Superior temporal gyrus (tissue), 1 donor: ENCODE measurements around the gene SETBP1.

ENCODE experiments used
- DNase-seq: peaks from one replicate; pipeline ENCODE4 v3.0.0-alpha.2; 2016; ENCODE audit errors: extremely low spot score

The SETBP1 gene

DNA sequence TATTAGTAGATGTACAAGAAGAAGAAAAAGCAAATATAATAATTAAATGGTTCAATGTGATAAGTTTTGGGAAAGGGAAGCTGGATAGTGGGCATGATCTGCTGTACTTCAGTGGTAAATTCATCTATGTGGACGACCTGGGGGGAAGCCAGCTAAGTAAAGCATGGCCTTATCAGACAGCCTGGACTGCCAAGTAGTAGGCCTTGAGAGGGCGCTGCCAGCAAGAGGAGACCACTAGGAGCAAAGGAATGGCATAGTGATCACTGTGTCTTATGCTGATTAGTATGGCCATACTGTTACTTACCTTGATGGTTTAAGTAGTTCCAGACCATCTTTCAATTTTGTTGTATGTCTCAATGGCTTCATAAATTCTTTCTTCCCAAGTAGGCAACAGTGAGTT lies 287.6 kb downstream of the SETBP1 start:
- no peak for DNase-seq

GRCh38 chr18:44969214-44969795 lies 288.6 kb downstream of the SETBP1 start:
- no peak for DNase-seq

GRCh38 chr18:44973282-44973681 lies 292.6 kb downstream of the SETBP1 start:
- DNase-seq = no peak

- DNase-seq = no peak
These were observed 293.5 kb downstream of the SETBP1 start for GRCh38 chr18:44974174-44974573.

DNA sequence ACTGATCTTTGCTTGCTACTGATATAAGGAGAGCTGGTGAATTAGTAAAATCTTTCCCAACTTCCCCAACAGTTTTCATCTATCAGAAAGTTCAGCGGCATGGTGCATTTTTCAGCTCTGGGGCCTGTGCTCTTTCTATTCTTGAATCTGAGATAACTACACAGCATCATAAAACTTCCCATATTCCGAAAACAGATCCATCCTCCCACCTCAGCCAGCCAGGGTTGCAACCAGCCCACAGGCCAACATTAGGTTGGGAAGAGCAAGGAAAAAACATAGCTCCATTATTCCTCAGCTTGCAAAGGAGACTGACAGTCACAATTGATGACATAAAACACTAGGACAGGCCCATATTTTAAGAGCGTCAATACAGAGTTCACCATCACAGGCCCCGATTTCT lies 297.2 kb downstream of the SETBP1 start:
- no peak for DNase-seq

DNA sequence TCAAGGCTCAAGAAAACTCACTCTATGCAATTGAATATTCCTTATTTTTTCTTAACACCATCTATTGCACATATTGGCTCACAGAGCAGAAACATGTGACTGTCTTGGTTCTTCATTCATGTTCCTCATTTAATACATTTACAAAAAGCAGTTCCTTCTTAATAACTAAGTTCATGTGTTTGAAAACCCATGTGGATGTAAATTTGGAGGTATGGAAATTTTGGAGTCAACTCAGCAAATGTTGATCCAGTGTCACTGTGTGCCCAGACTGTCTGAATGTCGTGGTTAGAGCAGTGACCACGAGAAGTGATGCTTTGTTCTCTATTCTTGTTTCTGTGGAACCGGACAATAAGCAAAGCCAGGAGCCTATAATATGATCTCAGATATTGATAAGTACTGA lies 299.1 kb downstream of the SETBP1 start:
- no peak for DNase-seq

DNA sequence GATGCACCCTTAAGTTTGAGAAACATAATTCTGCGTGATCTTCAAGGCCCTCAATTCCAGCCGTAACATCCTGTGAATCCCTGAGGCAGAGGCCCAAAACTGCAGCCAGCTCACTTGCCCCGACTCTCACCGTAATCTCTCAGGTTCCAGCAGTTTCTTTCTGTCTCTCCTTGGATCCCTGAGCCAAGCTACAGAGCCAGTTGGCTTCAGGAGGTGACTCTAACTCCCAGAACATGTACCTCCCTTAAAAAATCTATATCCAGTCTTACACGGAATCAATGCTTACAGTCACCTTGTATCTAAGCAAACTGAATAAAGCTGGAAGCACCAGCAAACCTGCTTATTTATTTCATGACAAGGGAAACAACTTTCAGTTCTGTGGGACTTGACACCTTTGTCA lies 300.4 kb downstream of the SETBP1 start:
- DNase-seq = no peak

DNA sequence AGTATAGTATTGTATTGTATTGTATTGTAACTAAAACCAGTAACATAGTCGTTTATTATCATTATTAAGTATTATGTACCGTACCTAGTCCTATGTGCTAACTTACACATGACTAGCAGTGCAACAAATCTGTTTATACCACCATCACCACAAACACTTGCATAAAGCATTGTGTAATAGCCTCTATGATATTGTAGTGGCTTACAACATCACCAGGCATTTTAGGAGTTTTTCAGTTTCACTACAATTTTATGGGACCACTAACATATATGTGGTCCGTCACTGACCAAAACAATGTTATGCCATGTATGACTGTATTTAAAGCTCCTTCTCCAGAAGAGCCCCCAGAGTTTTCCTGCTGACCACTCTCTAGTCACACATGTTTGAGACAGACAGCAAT lies 306.2 kb downstream of the SETBP1 start:
- DNase-seq = no peak

DNA sequence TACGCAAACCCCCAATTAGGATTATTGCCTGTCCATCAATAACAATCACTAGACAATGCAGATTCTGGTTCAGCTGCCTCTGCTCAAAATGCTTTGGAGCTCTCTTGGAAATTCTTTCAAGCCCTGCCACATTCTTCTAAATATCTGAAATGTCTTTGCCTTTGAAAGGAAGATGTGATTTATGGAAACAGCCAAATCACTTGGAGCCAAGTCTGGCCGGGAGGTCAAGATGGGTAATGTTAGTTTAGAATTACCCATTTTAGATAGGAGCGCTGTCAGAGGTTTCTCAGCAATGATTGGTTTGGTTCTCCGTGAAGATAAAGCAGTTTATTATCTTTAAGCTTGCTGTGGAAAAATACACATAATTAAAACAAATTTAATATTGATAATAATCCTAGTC lies 306.7 kb downstream of the SETBP1 start:
- DNase-seq = no peak

DNA sequence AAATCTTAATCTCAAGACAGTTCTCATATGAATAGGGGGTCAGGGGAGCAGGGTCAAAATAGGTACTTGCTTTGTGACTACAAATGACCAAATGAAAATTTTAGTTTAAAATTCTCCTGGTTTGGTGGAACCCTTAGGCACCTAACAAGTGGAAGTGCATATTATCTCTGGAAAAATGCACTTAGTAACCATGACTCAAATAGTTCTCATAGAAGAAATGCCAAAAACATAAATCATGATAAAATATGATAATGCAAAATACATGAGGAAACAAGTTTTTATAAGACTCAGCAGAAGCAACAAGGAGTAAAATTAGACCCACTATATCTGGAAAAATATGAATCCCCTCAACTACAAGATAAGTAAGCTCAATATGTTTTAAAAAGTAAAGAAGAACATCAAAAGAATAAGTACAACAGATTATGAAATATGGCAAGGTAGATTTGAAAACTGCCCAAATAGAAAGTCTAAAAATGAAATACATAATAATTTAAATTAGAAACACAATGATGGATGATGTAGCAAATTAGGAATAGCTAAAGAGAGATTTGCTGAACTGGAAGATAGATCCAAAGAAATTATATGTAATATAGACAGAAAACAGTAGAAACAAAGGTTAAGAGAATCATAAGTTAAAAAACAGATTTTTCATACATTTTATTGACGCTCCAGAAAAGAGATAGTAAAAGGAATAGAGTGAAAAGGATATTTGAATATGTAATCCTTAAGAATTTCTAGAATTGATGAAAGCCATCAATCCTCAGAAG lies 308.3 kb downstream of the SETBP1 start:
- DNase-seq = no peak

- DNase-seq = no peak
These were observed 315.6 kb downstream of the SETBP1 start for GRCh38 chr18:44996261-44996660.

DNA sequence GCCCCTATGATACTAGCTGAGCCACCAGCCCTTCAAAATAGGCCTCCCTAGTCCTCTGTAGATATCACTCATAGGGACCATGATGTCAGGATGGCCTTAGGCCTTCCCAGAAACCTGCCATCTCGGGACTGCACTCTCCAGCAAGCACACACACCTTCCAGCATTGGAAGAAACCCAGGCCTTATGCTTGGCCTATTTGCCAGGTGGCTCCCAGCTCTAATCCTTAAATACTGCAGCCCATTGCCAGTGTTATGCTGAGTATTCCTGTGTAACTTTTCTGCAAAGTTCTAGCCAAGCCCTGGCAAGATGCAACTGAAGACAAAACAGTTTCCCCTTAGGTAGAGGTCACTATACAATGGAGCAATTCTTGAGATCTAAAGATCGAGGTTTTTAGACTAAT lies 316.5 kb downstream of the SETBP1 start:
- DNase-seq = no peak

DNA sequence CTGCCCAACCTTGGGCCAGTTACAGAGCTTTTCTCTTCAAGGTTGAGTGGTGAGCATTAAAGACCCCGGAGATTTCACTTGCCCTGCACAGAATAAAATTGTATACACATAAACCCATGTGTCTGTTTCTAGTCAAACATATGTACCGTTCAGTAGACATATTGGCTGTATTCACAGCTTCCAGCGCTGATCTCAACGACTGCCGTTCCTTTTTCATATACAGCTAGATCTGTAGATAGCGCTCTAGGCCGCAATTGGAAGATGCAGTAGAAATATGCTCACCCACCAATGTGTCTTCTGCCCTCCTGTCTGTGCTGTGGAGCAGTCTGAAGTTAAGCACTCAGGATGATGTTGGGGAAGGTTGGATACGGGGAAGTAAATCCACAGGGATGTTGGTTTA lies 317.7 kb downstream of the SETBP1 start:
- no peak for DNase-seq

DNA sequence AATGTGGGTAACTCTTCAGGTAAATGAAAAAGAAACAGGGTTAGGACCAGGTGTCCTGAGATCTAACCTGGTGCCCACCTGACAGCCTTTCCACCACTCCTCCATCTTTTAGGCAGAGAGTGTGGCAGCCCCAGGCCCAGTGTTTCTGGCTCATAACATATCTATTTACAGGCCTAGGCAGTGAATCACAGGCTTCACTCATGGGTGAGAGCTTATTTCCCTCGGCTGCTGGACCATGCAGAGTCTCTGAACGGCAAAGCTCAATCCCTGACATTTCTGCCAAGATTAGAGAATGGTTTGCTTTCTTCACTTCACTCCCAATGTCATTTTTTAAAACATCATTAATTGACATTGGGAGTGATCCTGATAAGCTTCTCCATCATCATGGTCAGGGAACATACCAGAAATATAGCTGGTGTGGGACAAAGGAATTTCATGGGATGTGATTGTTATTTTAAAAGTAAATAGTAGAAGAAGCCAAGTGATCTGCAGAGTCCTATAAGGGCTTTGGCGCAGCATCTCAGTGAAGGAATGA lies 323.9 kb downstream of the SETBP1 start:
- no peak for DNase-seq

GRCh38 chr18:45006934-45007333 lies 326.2 kb downstream of the SETBP1 start:
- DNase-seq = no peak

DNA sequence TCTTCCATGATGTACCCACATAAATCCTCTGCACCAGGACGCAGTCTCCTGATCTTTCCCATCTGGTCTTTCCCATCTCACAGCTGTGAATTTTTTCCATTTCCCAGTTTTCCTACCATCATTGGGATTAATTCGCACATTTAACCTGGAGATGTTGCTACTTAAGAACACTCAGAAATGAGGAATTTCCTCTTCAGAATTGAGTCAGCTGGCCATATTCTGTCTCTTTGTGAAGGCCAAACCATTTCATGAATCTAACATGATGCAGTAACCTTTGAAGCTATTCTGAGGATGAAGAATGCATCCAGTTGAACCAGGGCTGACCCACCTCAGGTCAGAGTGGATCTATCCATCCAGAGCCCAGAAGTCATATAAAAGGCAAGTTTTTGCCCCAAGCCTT lies 326.8 kb downstream of the SETBP1 start:
- DNase-seq = no peak

- DNase-seq = no peak
These were observed 328.2 kb downstream of the SETBP1 start for GRCh38 chr18:45008694-45009413.

GRCh38 chr18:45009756-45010155 lies 329.1 kb downstream of the SETBP1 start:
- no peak for DNase-seq

- DNase-seq = no peak
These were observed 331.6 kb downstream of the SETBP1 start for GRCh38 chr18:45012286-45012685.

DNA sequence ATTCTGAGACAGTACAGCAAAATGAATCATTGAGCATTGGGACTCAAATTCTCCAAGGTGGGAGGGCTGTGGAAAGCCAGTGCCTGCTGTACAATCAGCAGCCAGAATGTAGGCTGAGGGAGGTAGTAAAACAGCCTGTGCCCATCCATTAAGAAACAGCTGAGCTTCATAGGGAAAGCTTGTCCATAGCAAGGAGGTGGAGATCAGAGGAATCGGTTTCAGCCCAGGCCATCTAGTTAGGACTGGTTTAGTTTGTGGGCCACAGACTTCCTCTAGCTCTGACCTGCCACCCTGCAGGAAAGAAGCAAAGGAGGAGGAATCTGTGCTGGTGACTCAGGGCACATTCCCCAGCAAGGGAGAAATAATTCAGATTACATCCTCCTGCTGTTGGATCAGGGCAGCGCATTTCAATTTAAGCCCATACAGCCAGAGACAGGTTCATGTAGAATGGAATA lies 333.4 kb downstream of the SETBP1 start:
- peak; percentile 49 for DNase-seq

GRCh38 chr18:45015788-45016128 lies 335.1 kb downstream of the SETBP1 start:
- DNase-seq = peak; percentile 36

DNA sequence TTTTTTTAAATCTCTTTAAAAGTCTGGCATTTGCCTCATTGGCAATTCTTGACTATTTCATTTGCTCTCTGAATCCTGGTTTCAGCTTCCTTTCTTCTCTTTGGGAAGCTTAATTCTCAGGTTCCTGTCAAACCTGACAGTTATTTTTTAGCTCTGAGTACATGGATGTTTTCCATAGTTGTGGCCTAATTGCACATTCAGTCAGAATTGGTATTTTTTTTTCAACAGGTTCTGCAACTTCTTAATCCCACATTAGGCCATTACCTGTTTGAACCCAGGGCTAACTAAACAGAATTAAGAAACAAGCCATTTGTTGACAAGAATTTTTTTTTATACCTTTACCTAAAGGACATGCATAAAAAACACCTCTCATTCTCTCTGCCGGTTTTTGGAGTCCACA lies 338.8 kb downstream of the SETBP1 start:
- no peak for DNase-seq

DNA sequence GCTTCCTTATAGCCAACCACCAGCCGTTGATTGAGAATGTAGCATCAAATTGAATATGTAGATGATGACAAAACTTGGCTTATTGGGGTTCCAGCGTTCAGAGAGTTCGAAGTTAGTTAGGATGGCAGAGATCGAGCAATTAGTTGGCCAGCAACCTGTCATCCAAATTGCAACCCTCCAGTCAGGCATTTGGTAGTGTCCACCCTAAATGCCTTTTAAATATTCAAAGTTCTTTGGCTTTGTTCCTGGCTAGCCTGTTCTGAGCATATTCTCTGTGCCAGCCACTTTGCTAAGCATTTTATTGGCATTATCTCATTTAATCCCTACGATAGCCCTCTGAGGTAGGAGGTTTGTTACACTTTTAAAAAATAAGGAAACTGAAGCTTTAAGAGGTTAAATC lies 342.8 kb downstream of the SETBP1 start:
- no peak for DNase-seq
